ENCODE data around the gene MRGPRX2.

MRGPRX2 gene

DNA sequence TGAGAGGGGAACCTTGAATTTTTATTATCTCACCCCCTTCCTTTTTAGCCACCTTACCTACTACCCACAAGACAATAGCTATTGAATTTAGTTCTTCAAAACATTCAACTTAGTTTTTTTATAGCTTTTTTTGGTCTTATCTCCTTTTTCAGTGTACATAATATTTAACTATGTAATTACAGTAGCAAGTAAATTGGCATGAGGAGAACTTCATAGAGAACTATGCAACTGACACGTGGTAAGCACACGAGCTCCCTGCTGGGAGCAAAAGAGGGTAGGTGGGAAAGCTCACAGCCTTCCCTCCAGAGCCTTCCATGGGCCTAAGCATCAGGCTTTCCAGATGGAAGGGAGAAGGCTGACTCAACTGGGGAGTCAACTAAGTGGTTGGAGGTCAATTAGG lies 34.3 kb upstream of the MRGPRX2 start:
- Histone ChIP-seq H3K79me1 (ENCODE audit: low read depth, low read length) (no peaks in the 10 kb centered on the region), H2AFZ (ENCODE audit: low read length) (no peak overlapping the region), H3K4me1 (ENCODE audit: control insufficient read depth in 2 of 2, insufficient read depth in 1 of 2, low read depth in 1 of 2, low read length in 2 of 2) (no peaks in the 10 kb centered on the region), H2BK12ac (ENCODE audit: low read length) (no peak overlapping the region), H3K9me3 (replicated peaks in 1 of 2; ENCODE audit: control insufficient read depth in 2 of 2, insufficient read depth in 1 of 2, low read depth in 1 of 2, low read length in 2 of 2) (no peaks in the 10 kb centered on the region), H2BK5ac (ENCODE audit: low read length) (no peak overlapping the region), H3K14ac (ENCODE audit: low read length) (no peak overlapping the region), H3K27ac (replicated peaks; ENCODE audit: low read length) (no peak overlapping the region), H3K4me2 (ENCODE audit: insufficient read depth, low read length, poor library complexity, severe bottlenecking) (no peak overlapping the region), H3K4me3 (ENCODE audit: low read length in 2 of 2) (no peak overlapping the region), H2AK5ac (ENCODE audit: low read depth, low read length) (no peak overlapping the region), H3K23ac (ENCODE audit: low read depth, low read length, poor library complexity) (no peak overlapping the region), H3K18ac (ENCODE audit: low read length) (no peak overlapping the region), H4K91ac (ENCODE audit: low read depth, low read length, poor library complexity) (no peak overlapping the region), H3K36me3 (replicated peaks in 1 of 2; ENCODE audit: control insufficient read depth in 2 of 2, insufficient read depth in 2 of 2, low read length in 2 of 2) (no peaks in the 10 kb centered on the region), H3K27me3 (ENCODE audit: control insufficient read depth in 3 of 3, insufficient read depth in 3 of 3, low read depth in 1 of 3, low read length in 3 of 3) (peaks cover 0 to 33% (median 0%) of the 10 kb centered on the region in 3 experiments), H4K8ac (ENCODE audit: low read depth, low read length) (no peak overlapping the region), H2BK120ac (ENCODE audit: low read depth, low read length) (no peak overlapping the region), H3K4ac (ENCODE audit: low read length) (no peak overlapping the region), H2BK15ac (ENCODE audit: low read length) (no peak overlapping the region), H3K9ac (ENCODE audit: low read depth, low read length, poor library complexity) (no peak overlapping the region)
- no peak for DNase-seq (ENCODE audit: low spot score)
- no CpG with 5 or more reads among the region's 2 CpGs for WGBS, 2 donors (ENCODE audit: extremely low coverage in 2 of 2, insufficient read length in 2 of 2, insufficient replicate concordance in 1 of 2)

- no CpG with 5 or more reads among the region's 4 CpGs for WGBS, 2 donors (ENCODE audit: extremely low coverage in 2 of 2, insufficient read length in 2 of 2, insufficient replicate concordance in 1 of 2)
Observed at GRCh38 chr11:19093976-19094375, 33.5 kb upstream of the MRGPRX2 start.

GRCh38 chr11:19092850-19093249 lies 32.3 kb upstream of the MRGPRX2 start:
- H4K91ac ChIP-seq (ENCODE audit: low read depth, low read length, poor library complexity) = no peak overlapping the region
- H2BK15ac ChIP-seq (ENCODE audit: low read length) = no peak overlapping the region

More at GRCh38 chr11:19093976-19094375, 33.5 kb upstream of the MRGPRX2 start:
- no peak overlapping the region for H3K9ac ChIP-seq (ENCODE audit: low read depth, low read length, poor library complexity)
- H2AK5ac ChIP-seq (ENCODE audit: low read depth, low read length) = no peak overlapping the region
- no peak overlapping the region for H3K4me2 ChIP-seq (ENCODE audit: insufficient read depth, low read length, poor library complexity, severe bottlenecking)
- H3K27ac ChIP-seq (replicated peaks; ENCODE audit: low read length) = no peak overlapping the region
- no peak overlapping the region for H4K91ac ChIP-seq (ENCODE audit: low read depth, low read length, poor library complexity)
- no peak overlapping the region for H2AFZ ChIP-seq (ENCODE audit: low read length)
- H3K4me1 ChIP-seq (ENCODE audit: control insufficient read depth in 2 of 2, insufficient read depth in 1 of 2, low read depth in 1 of 2, low read length in 2 of 2) = no peaks in the 10 kb centered on the region
- H2BK15ac ChIP-seq (ENCODE audit: low read length) = no peak overlapping the region
- no peak overlapping the region for H2BK5ac ChIP-seq (ENCODE audit: low read length)
- no peaks in the 10 kb centered on the region for H3K79me1 ChIP-seq (ENCODE audit: low read depth, low read length)
- H2BK12ac ChIP-seq (ENCODE audit: low read length) = no peak overlapping the region
- H3K14ac ChIP-seq (ENCODE audit: low read length) = no peak overlapping the region
- no peak overlapping the region for H3K23ac ChIP-seq (ENCODE audit: low read depth, low read length, poor library complexity)
- H3K36me3 ChIP-seq (replicated peaks in 1 of 2; ENCODE audit: control insufficient read depth in 2 of 2, insufficient read depth in 2 of 2, low read length in 2 of 2) = no peaks in the 10 kb centered on the region
- no peak for DNase-seq (ENCODE audit: low spot score)
- no peak overlapping the region for H2BK120ac ChIP-seq (ENCODE audit: low read depth, low read length)
- no peak overlapping the region for H3K4ac ChIP-seq (ENCODE audit: low read length)
- H3K18ac ChIP-seq (ENCODE audit: low read length) = no peak overlapping the region
- no peak overlapping the region for H3K4me3 ChIP-seq (ENCODE audit: low read length in 2 of 2)
- no peak overlapping the region for H4K8ac ChIP-seq (ENCODE audit: low read depth, low read length)
- peaks cover 0 to 32% (median 0%) of the 10 kb centered on the region in 3 experiments for H3K27me3 ChIP-seq (ENCODE audit: control insufficient read depth in 3 of 3, insufficient read depth in 3 of 3, low read depth in 1 of 3, low read length in 3 of 3)
- H3K9me3 ChIP-seq (replicated peaks in 1 of 2; ENCODE audit: control insufficient read depth in 2 of 2, insufficient read depth in 1 of 2, low read depth in 1 of 2, low read length in 2 of 2) = no peaks in the 10 kb centered on the region

DNA sequence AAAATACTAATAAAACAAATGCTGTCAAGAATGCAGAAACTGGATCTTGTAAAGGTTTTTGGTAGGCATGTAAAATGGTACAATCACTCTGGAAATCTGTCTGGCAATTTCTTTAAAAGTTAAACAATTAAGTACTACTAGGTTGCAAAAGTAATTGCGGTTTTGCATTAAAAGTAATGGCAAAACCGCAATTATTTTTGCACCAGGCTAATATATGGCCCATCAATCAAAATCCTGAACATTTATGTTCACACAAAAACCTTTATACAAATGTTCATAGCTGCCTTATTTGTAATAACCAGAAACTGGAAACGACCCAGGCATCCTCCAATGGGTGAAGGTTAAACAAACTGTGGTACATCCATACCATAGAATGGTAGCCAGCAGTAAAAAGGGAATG lies 31.8 kb upstream of the MRGPRX2 start:
- Histone ChIP-seq H4K91ac (ENCODE audit: low read depth, low read length, poor library complexity) (no peak overlapping the region), H3K27me3 (ENCODE audit: control insufficient read depth in 3 of 3, insufficient read depth in 3 of 3, low read depth in 1 of 3, low read length in 3 of 3) (peaks cover 0 to 29% (median 2%) of the 10 kb centered on the region in 3 experiments), H3K18ac (ENCODE audit: low read length) (no peak overlapping the region), H3K27ac (replicated peaks; ENCODE audit: low read length) (no peak overlapping the region), H2BK5ac (ENCODE audit: low read length) (no peak overlapping the region), H3K4me1 (ENCODE audit: control insufficient read depth in 2 of 2, insufficient read depth in 1 of 2, low read depth in 1 of 2, low read length in 2 of 2) (no peaks in the 10 kb centered on the region), H3K9ac (ENCODE audit: low read depth, low read length, poor library complexity) (no peak overlapping the region), H3K9me3 (replicated peaks in 1 of 2; ENCODE audit: control insufficient read depth in 2 of 2, insufficient read depth in 1 of 2, low read depth in 1 of 2, low read length in 2 of 2) (no peaks in the 10 kb centered on the region), H2BK15ac (ENCODE audit: low read length) (no peak overlapping the region), H4K8ac (ENCODE audit: low read depth, low read length) (no peak overlapping the region), H2AFZ (ENCODE audit: low read length) (no peak overlapping the region), H3K4me2 (ENCODE audit: insufficient read depth, low read length, poor library complexity, severe bottlenecking) (no peak overlapping the region), H3K14ac (ENCODE audit: low read length) (no peak overlapping the region), H2BK12ac (ENCODE audit: low read length) (no peak overlapping the region), H3K23ac (ENCODE audit: low read depth, low read length, poor library complexity) (no peak overlapping the region), H2BK120ac (ENCODE audit: low read depth, low read length) (no peak overlapping the region), H3K4me3 (ENCODE audit: low read length in 2 of 2) (no peak overlapping the region), H3K4ac (ENCODE audit: low read length) (no peak overlapping the region), H3K79me1 (ENCODE audit: low read depth, low read length) (no peaks in the 10 kb centered on the region), H2AK5ac (ENCODE audit: low read depth, low read length) (no peak overlapping the region), H3K36me3 (replicated peaks in 1 of 2; ENCODE audit: control insufficient read depth in 2 of 2, insufficient read depth in 2 of 2, low read length in 2 of 2) (no peaks in the 10 kb centered on the region)
- no peak for DNase-seq (ENCODE audit: low spot score)
- WGBS, 2 donors (ENCODE audit: extremely low coverage in 2 of 2, insufficient read length in 2 of 2, insufficient replicate concordance in 1 of 2) = no CpG with 5 or more reads among the region's 3 CpGs

More at GRCh38 chr11:19092850-19093249, 32.3 kb upstream of the MRGPRX2 start:
- Histone ChIP-seq H3K36me3 (replicated peaks in 1 of 2; ENCODE audit: control insufficient read depth in 2 of 2, insufficient read depth in 2 of 2, low read length in 2 of 2) (no peaks in the 10 kb centered on the region), H2BK12ac (ENCODE audit: low read length) (no peak overlapping the region), H3K79me1 (ENCODE audit: low read depth, low read length) (no peaks in the 10 kb centered on the region), H3K9ac (ENCODE audit: low read depth, low read length, poor library complexity) (no peak overlapping the region), H3K27ac (replicated peaks; ENCODE audit: low read length) (no peak overlapping the region), H2BK5ac (ENCODE audit: low read length) (no peak overlapping the region), H3K18ac (ENCODE audit: low read length) (no peak overlapping the region), H3K4me3 (ENCODE audit: low read length in 2 of 2) (no peak overlapping the region), H2BK120ac (ENCODE audit: low read depth, low read length) (no peak overlapping the region), H3K9me3 (replicated peaks in 1 of 2; ENCODE audit: control insufficient read depth in 2 of 2, insufficient read depth in 1 of 2, low read depth in 1 of 2, low read length in 2 of 2) (no peaks in the 10 kb centered on the region), H4K8ac (ENCODE audit: low read depth, low read length) (no peak overlapping the region), H3K23ac (ENCODE audit: low read depth, low read length, poor library complexity) (no peak overlapping the region), H3K4me2 (ENCODE audit: insufficient read depth, low read length, poor library complexity, severe bottlenecking) (no peak overlapping the region), H2AK5ac (ENCODE audit: low read depth, low read length) (no peak overlapping the region), H3K14ac (ENCODE audit: low read length) (no peak overlapping the region), H3K4me1 (ENCODE audit: control insufficient read depth in 2 of 2, insufficient read depth in 1 of 2, low read depth in 1 of 2, low read length in 2 of 2) (no peaks in the 10 kb centered on the region), H3K27me3 (ENCODE audit: control insufficient read depth in 3 of 3, insufficient read depth in 3 of 3, low read depth in 1 of 3, low read length in 3 of 3) (peaks cover 0 to 32% (median 0%) of the 10 kb centered on the region in 3 experiments), H2AFZ (ENCODE audit: low read length) (no peak overlapping the region), H3K4ac (ENCODE audit: low read length) (no peak overlapping the region)
- DNase-seq (ENCODE audit: low spot score) = no peak
- WGBS, 2 donors (ENCODE audit: extremely low coverage in 2 of 2, insufficient read length in 2 of 2, insufficient replicate concordance in 1 of 2) = no CpG with 5 or more reads among the region's 2 CpGs

All from neuronal stem cell (in vitro differentiated cells).